HFFc6 (cell line): ENCODE results near the gene GRAMD1B. TPM values are rescaled to one million over a fixed set of nuclear protein-coding genes. Genes with fewer than 3 reads are reported as not detected.

Experiments used
- DNase-seq: peaks from one replicate; pipeline ENCODE4 v3.0.0-alpha.2; 2018
- H3K27ac Mint-ChIP-seq: 2 replicates; pipeline ENCODE4 v1.8.0; 2020; ENCODE audit warnings: mild to moderate bottlenecking, mixed read lengths
- H3K27me3 Mint-ChIP-seq: 2 replicates; pipeline ENCODE4 v1.8.0; 2021; ENCODE audit warnings: mild to moderate bottlenecking, moderate library complexity, mixed read lengths; ENCODE audit not compliant: insufficient read depth
- H3K36me3 Mint-ChIP-seq: 2 replicates; pipeline ENCODE4 v1.8.0; 2021; ENCODE audit warnings: low read depth, mixed read lengths
- H3K4me1 Mint-ChIP-seq: 2 replicates; pipeline ENCODE4 v1.8.0; 2020; ENCODE audit warnings: low read depth, mixed read lengths
- H3K4me3 Mint-ChIP-seq: 2 replicates; pipeline ENCODE4 v1.8.0; 2020; ENCODE audit warnings: mild to moderate bottlenecking, moderate library complexity, mixed read lengths
- H3K9me3 Mint-ChIP-seq: 2 replicates; pipeline ENCODE4 v1.8.0; 2020; ENCODE audit warnings: mild to moderate bottlenecking, mixed read lengths
- CTCF ChIP-seq: fragments of 200-600 bp; sonication (generic); IDR thresholded peaks from 2 replicates; pipeline ENCODE4 v1.5.0; 2021; ENCODE audit warnings: antibody characterized with exemption, mild to moderate bottlenecking
- total RNA-seq, 6 experiments: library from RNA; stranded (reverse); fragmentation: NEBNext Ultra II Directional; extraction: Animal tissue kit (Norgen Biotek cat#: 25700); gene quantifications; 2 replicates in 1 of 6; 3 replicates in 5 of 6; pipeline ENCODE4 v1.2.3, GENCODE V29; 2021

The GRAMD1B gene
- total RNA-seq, 6 experiments from 2014 or later: 46.1 to 54.5 (median 51.3) TPM

- TF ChIP-seq CTCF: no peak
- no peaks in the 10 kb centered on the region; the same call in 1 of the 2 replicates for H3K27me3 Mint-ChIP-seq
- H3K9me3 Mint-ChIP-seq: no peaks in the 10 kb centered on the region
- peak overlapping the region; percentile 65 for H3K27ac Mint-ChIP-seq
- DNase-seq: peak; percentile 19
- H3K36me3 Mint-ChIP-seq: peaks cover 61% of the 10 kb centered on the region
- peaks cover 67% of the 10 kb centered on the region for H3K4me1 Mint-ChIP-seq
- H3K4me3 Mint-ChIP-seq: peak overlapping the region; percentile 42
Observed at GRCh38 chr11:123438131-123438627, 8.1 kb downstream of the GRAMD1B start.

- peaks cover 53% of the 10 kb centered on the region for H3K36me3 Mint-ChIP-seq
- H3K27ac Mint-ChIP-seq: peak overlapping the region; percentile 47
- no peaks in the 10 kb centered on the region for H3K9me3 Mint-ChIP-seq
Observed at GRCh38 chr11:123439616-123440015, 9.5 kb downstream of the GRAMD1B start.

DNA sequence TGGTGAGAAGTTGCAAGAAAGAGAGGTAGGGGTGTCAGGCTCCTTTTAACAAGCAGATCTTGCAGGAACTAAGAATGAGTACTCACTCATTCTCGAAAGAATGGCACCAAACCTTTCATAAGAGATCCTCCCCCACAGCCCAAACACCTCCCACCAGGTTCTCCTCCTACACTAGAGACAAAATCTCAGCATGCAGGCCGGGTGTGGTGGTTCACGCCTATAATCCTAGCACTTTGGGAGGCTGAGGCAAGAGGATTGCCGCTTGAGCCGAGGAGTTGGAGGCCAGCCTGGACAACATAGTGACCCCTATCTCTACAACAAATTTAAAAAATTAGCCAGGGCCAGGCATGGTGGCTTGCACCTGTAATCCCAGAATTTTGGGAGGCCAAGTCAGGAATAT lies 11.1 kb downstream of the GRAMD1B start:
- H3K9me3 Mint-ChIP-seq: no peaks in the 10 kb centered on the region
- H3K4me1 Mint-ChIP-seq: peaks cover 56% of the 10 kb centered on the region
- TF ChIP-seq CTCF: no peak
- DNase-seq: no peak
- no peaks in the 10 kb centered on the region; the same call in 1 of the 2 replicates for H3K27me3 Mint-ChIP-seq
- H3K36me3 Mint-ChIP-seq: peaks cover 51% of the 10 kb centered on the region
- H3K4me3 Mint-ChIP-seq: no peak overlapping the region
- H3K27ac Mint-ChIP-seq: no peak overlapping the region

More at GRCh38 chr11:123439616-123440015, 9.5 kb downstream of the GRAMD1B start:
- no peak overlapping the region for H3K4me3 Mint-ChIP-seq
- no peak for TF ChIP-seq CTCF
- H3K4me1 Mint-ChIP-seq: peaks cover 60% of the 10 kb centered on the region
- DNase-seq: no peak
- H3K27me3 Mint-ChIP-seq: no peaks in the 10 kb centered on the region; the same call in 1 of the 2 replicates

DNA sequence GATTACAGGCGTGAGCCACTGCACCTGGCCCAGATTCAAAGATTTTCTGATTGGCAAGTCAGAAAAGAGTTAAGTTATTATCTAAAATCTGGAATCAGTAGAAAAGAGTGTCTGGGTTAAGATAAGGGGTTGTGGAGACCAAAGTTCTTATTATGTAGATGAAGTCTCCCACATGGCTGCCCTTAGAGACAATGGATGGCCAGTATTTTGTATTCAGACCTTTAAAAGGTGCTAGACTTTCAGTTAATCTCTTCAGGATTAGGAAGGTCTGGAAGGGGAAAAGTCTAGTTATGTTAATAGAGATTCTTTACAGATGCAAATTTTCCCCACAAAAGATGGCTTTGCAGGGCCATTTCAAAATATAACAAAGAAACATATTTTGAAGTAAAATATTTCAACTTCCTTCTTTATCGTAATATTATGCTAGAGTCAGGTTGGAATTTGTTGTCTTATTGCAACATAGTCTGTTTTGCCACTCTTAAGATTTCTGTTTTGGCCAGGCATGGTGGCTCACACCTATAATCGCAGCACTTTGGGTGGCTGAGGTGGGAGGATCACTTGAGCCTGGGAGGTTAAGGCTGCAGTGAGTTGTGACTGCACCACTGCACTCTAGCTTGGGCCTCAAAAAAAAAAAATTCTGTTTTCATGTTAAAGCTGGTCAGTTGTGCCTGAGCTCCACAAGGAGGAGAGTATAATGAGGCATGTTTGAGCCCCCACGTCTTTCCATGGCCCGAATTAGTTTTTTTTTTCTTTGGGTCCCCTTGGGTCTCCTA lies 14.0 kb downstream of the GRAMD1B start:
- H3K27me3 Mint-ChIP-seq: no peaks in the 10 kb centered on the region
- no peak overlapping the region for H3K4me3 Mint-ChIP-seq
- peaks cover 57% of the 10 kb centered on the region for H3K4me1 Mint-ChIP-seq
- DNase-seq: no peak
- no peak for TF ChIP-seq CTCF
- no peaks in the 10 kb centered on the region for H3K9me3 Mint-ChIP-seq
- no peak overlapping the region for H3K27ac Mint-ChIP-seq
- peaks cover 44% of the 10 kb centered on the region for H3K36me3 Mint-ChIP-seq

DNA sequence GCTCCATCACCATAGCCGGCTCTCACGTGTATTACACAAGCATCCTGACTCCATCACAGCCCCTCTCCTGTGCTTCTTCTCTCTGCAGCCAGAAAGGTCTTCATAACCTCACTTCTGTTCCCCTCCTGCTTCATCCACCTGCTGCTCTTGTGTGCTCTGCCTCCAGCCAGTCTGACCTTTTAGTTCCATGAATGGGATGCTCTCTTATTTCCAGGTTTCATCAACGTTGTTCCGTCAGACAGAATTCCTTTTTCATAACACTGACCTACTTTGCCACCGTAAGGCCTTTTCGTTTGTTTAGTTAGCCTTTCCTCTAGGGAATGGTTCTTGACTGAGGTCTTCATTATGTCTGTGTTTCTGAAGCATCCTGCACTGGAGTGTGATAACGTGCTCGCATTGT lies 18.8 kb downstream of the GRAMD1B start:
- no peak for DNase-seq
- no peak for TF ChIP-seq CTCF
- peaks cover 22% of the 10 kb centered on the region for H3K36me3 Mint-ChIP-seq
- H3K27me3 Mint-ChIP-seq: no peaks in the 10 kb centered on the region
- H3K4me1 Mint-ChIP-seq: peaks cover 86% of the 10 kb centered on the region
- no peak overlapping the region for H3K4me3 Mint-ChIP-seq
- H3K9me3 Mint-ChIP-seq: no peaks in the 10 kb centered on the region
- H3K27ac Mint-ChIP-seq: peak overlapping the region; percentile 23; the same call in 1 of the 2 replicates
